Glutamatergic neuron (in vitro differentiated cells): Measurements from ENCODE around the gene PRR29. TPM values are rescaled to one million over a fixed set of nuclear protein-coding genes. Genes with fewer than 3 reads are reported as not detected.
"Not testable (repeated sequence)": the region's sequence is repeated elsewhere in the genome, so short reads cannot be mapped to it uniquely, and the experiment has no call there.

Experiments used
- DNase-seq: peaks from one replicate; pipeline ENCODE4 v3.0.0; 2022
- H3K27ac Mint-ChIP-seq: one replicate; pipeline ENCODE4 v1.8.0; 2020; ENCODE audit warnings: mild to moderate bottlenecking, mixed read lengths, inconsistent platforms; ENCODE audit not compliant: unreplicated experiment
- H3K27me3 Mint-ChIP-seq: one replicate; pipeline ENCODE4 v1.8.0; 2020; ENCODE audit warnings: mild to moderate bottlenecking, moderate library complexity, mixed read lengths, inconsistent platforms; ENCODE audit not compliant: unreplicated experiment
- H3K36me3 Mint-ChIP-seq: one replicate; pipeline ENCODE4 v1.8.0; 2020; ENCODE audit warnings: mild to moderate bottlenecking, mixed read lengths, inconsistent platforms; ENCODE audit not compliant: unreplicated experiment
- H3K4me1 Mint-ChIP-seq: one replicate; pipeline ENCODE4 v1.8.0; 2020; ENCODE audit warnings: mild to moderate bottlenecking, low read depth, mixed read lengths, inconsistent platforms; ENCODE audit not compliant: unreplicated experiment
- H3K4me3 Mint-ChIP-seq: one replicate; pipeline ENCODE4 v1.8.0; 2020; ENCODE audit warnings: mild to moderate bottlenecking, mixed read lengths, inconsistent platforms; ENCODE audit not compliant: unreplicated experiment
- H3K9me3 Mint-ChIP-seq: one replicate; pipeline ENCODE4 v1.8.0; 2020; ENCODE audit warnings: mild to moderate bottlenecking, moderate library complexity, mixed read lengths, inconsistent platforms; ENCODE audit not compliant: unreplicated experiment
- CTCF ChIP-seq: fragments of 200-600 bp; sonication (generic); IDR thresholded peaks from one replicate; pipeline ENCODE4 v1.5.0; 2021; ENCODE audit not compliant: partially characterized antibody, unreplicated experiment
- total RNA-seq: library from RNA; stranded (reverse); fragmentation: NEBNext Ultra II Directional; extraction: Animal tissue kit (Norgen Biotek cat#: 25700); gene quantifications from one replicate; pipeline ENCODE4 v1.2.1, GENCODE V29; 2021; ENCODE audit not compliant: unreplicated experiment

Gene PRR29
- total RNA-seq, 1 donor from 2014 or later, result not detected

GRCh38 chr17:64005734-64006167 is 7.6 kb downstream of the PRR29 start:
- Mint-ChIP-seq H3K27me3 (no peaks in the 10 kb centered on the region), H3K36me3 (no peaks in the 10 kb centered on the region), H3K9me3 (no peaks in the 10 kb centered on the region), H3K4me3 (no peak overlapping the region), H3K4me1 (no peaks in the 10 kb centered on the region), H3K27ac (no peak overlapping the region)
- no peak for TF ChIP-seq CTCF
- DNase-seq, result no peak

GRCh38 chr17:64006361-64007088 is 8.4 kb downstream of the PRR29 start:
- TF ChIP-seq CTCF, result no peak
- Mint-ChIP-seq H3K36me3 (no peaks in the 10 kb centered on the region), H3K4me1 (no peaks in the 10 kb centered on the region), H3K9me3 (no peaks in the 10 kb centered on the region), H3K27me3 (no peaks in the 10 kb centered on the region), H3K4me3 (no peak overlapping the region), H3K27ac (no peak overlapping the region)
- DNase-seq, result no peak

- H3K27me3 Mint-ChIP-seq, DNase-seq, H3K27ac Mint-ChIP-seq, H3K4me1 Mint-ChIP-seq, H3K36me3 Mint-ChIP-seq, H3K4me3 Mint-ChIP-seq, H3K9me3 Mint-ChIP-seq: not testable (repeated sequence)
Measured at GRCh38 chr17:64007089-64007837, 9.1 kb downstream of the PRR29 start.

GRCh38 chr17:64007838-64008282 is 9.7 kb downstream of the PRR29 start:
- Mint-ChIP-seq H3K9me3 (no peaks in the 10 kb centered on the region), H3K36me3 (no peaks in the 10 kb centered on the region), H3K4me1 (no peaks in the 10 kb centered on the region), H3K27me3 (peaks cover 2% of the 10 kb centered on the region), H3K27ac (no peak overlapping the region), H3K4me3 (no peak overlapping the region)
- TF ChIP-seq CTCF, result no peak
- DNase-seq, result no peak

- H3K4me3 Mint-ChIP-seq, result no peak overlapping the region
- no peaks in the 10 kb centered on the region for H3K4me1 Mint-ChIP-seq
- no peaks in the 10 kb centered on the region for H3K36me3 Mint-ChIP-seq
- DNase-seq, result no peak
- no peak for TF ChIP-seq CTCF
- H3K27me3 Mint-ChIP-seq, result peaks cover 2% of the 10 kb centered on the region
- H3K27ac Mint-ChIP-seq, result no peak overlapping the region
- no peaks in the 10 kb centered on the region for H3K9me3 Mint-ChIP-seq
Measured at GRCh38 chr17:64008346-64008745, 10.2 kb downstream of the PRR29 start.
